GM12878 (cell line): ENCODE measurements around the gene MCEE. TPM values are rescaled to one million over a fixed set of nuclear protein-coding genes. Genes with fewer than 3 reads are reported as not detected.
"Not testable (repeated sequence)": the region's sequence is repeated elsewhere in the genome, so short reads cannot be mapped to it uniquely, and the experiment has no call there.

ENCODE experiments used
- ATAC-seq: fragments of 200-7000 bp; cut with Tn5 transposase; 3 replicates; pipeline ENCODE4 v1.9.1; 2020; ENCODE audit warnings: mild to moderate bottlenecking, moderate library complexity
- BruUV-seq: library from RNA; stranded (reverse); fragments of 400-500 nt; replicated peaks from 2 replicates; lab custom pipeline; 2021; lab: Mats Ljungman, UMichigan
- CTCF ChIA-PET: fragments of 300-600 bp; sonication (Branson Sonifier 250); formaldehyde crosslinking; extraction: SDS; loops from one replicate; lab custom pipeline; 2021; ENCODE audit warnings: inconsistent platforms; lab: Yijun Ruan, JAX
- POLR2A ChIA-PET: fragments of 350-600 bp; formaldehyde crosslinking; extraction: SDS; loops from one replicate; lab custom pipeline; 2021; ENCODE audit warnings: inconsistent platforms; lab: Charles Lee
- RAD21 ChIA-PET: fragments of 300-600 bp; sonication (Branson Sonifier 250); formaldehyde crosslinking; loops from one replicate; lab custom pipeline; 2023; ENCODE audit warnings: antibody characterized with exemption; ENCODE audit not compliant: unreplicated experiment; lab: Charles Lee
- SMC1A ChIA-PET: fragments of 300-600 bp; sonication (Branson Sonifier 250); formaldehyde crosslinking; loops from one replicate; lab custom pipeline; 2023; ENCODE audit not compliant: unreplicated experiment, uncharacterized antibody; lab: Charles Lee
- DNase-seq: peaks from one replicate; pipeline ENCODE4 v3.0.0-alpha.2; 2011; ENCODE audit warnings: low read depth, low spot score
- FAIRE-seq: peaks from 3 replicates; lab custom pipeline; 2011; peaks lifted over from hg19 to GRCh38; lab: Jason Lieb, UNC
- H2AFZ ChIP-seq: 2 replicates; pipeline ENCODE4 v1.6.0; 2011; ENCODE audit warnings: low read depth, low read length, control low read depth; ENCODE audit not compliant: control insufficient read depth
- H3K27ac ChIP-seq: 2 replicates; pipeline ENCODE4 v1.5.1; 2011; ENCODE audit warnings: control low read depth; ENCODE audit not compliant: control insufficient read depth, insufficient read depth
- H3K27me3 ChIP-seq, 2 experiments: replicated peaks in 1 of 2; 2 replicates each; pipeline versions ENCODE4 v1.6.0 to v1.6.1; 2011; ENCODE audit warnings: low read length in 1 of 2; ENCODE audit not compliant: control insufficient read depth in 2 of 2, insufficient read depth in 2 of 2
- H3K36me3 ChIP-seq, 2 experiments: 2 replicates each; pipeline ENCODE4 v1.5.1; 2011; ENCODE audit warnings: low read length in 1 of 2; ENCODE audit not compliant: control insufficient read depth in 2 of 2, insufficient read depth in 2 of 2
- H3K4me1 ChIP-seq: 2 replicates; pipeline ENCODE4 v1.6.1; 2011; ENCODE audit warnings: mild to moderate bottlenecking, low read length, moderate library complexity, mixed read lengths; ENCODE audit not compliant: control insufficient read depth, insufficient read depth
- H3K4me2 ChIP-seq: 2 replicates; pipeline ENCODE4 v1.6.0; 2011; ENCODE audit warnings: control low read depth; ENCODE audit not compliant: control insufficient read depth, insufficient read depth
- H3K4me3 ChIP-seq: fragments of 200-600 bp; sonication (generic); 2 replicates; pipeline ENCODE4 v1.5.1; 2016
- H3K79me2 ChIP-seq: 2 replicates; pipeline ENCODE4 v1.6.0; 2011; ENCODE audit warnings: low read length; ENCODE audit not compliant: control insufficient read depth, insufficient read depth
- H3K9ac ChIP-seq: 2 replicates; pipeline ENCODE4 v1.8.0; 2011; ENCODE audit warnings: low read length, control low read depth, mixed read lengths; ENCODE audit not compliant: control insufficient read depth, insufficient read depth
- H3K9me3 ChIP-seq: replicated peaks from 3 replicates; pipeline ENCODE4 v1.5.1; 2011; ENCODE audit warnings: mild to moderate bottlenecking, low read length; ENCODE audit not compliant: control insufficient read depth, insufficient read depth
- H4K20me1 ChIP-seq: 2 replicates; pipeline ENCODE4 v1.6.0; 2011; ENCODE audit not compliant: control insufficient read depth, insufficient read depth
- EED ChIP-seq: sonication (generic); IDR thresholded peaks from 2 replicates; pipeline ENCODE4 v1.6.1; 2016; ENCODE audit warnings: antibody characterized with exemption, low read depth
- KLF5 ChIP-seq: fragments of 450-650 bp; IDR thresholded peaks from 2 replicates; pipeline ENCODE4 v1.6.1; 2014; ENCODE audit warnings: mild to moderate bottlenecking; ENCODE audit not compliant: partially characterized antibody
- WGBS: methylation state at CpG from one replicate; pipeline ENCODE4 v1.1.6; 2016; ENCODE audit warnings: low lambda C conversion rate; ENCODE audit not compliant: insufficient replicate concordance, insufficient coverage; ENCODE audit errors: missing lambda C conversion rate; 5-methylcytosine and 5-hydroxymethylcytosine counted together
- in situ Hi-C: fragments of 300-500 bp; cut with MboI; formaldehyde crosslinking; loops from 9 replicates; pipeline ENCODE4 v1.14.3; 2018; ENCODE audit warnings: mixed read lengths
- intact Hi-C: fragments of 100-400 bp; cut with micrococcal nuclease; formaldehyde crosslinking; loops from one replicate; pipeline ENCODE4 v1.14.2; 2022; ENCODE audit not compliant: unreplicated experiment
- polyA plus RNA-seq, 11 experiments: library from polyadenylated mRNA; depleted of rRNA in 4 of 11; unstranded in 6 of 11; stranded (reverse) in 5 of 11; fragments of >200 nt; fragmentation: Nextera tagmentation in 4 of 11; fragmentation: Illumina TruSeq in 1 of 11; extraction: Ambion mirVana in 4 of 11; extraction: Trizol in 1 of 11; gene quantifications; 1 replicate in 1 of 11; 2 replicates in 10 of 11; pipeline versions ENCODE4 v1.2.1 to v1.2.3, GENCODE V29; 2011 to 2016; ENCODE audit warnings: inconsistent platforms in 2 of 11, missing spikeins in 2 of 11, low read depth in 1 of 11
- total RNA-seq, 4 experiments: library from RNA; depleted of rRNA in 3 of 4; stranded (reverse); fragments of >200 nt in 3 of 4; fragmentation: Illumina TruSeq in 1 of 4; extraction: Trizol in 1 of 4; gene quantifications; 2 replicates each; pipeline versions ENCODE4 v1.2.1 to v1.2.3, GENCODE V29; 2013 to 2021

Gene MCEE
- total and polyA plus RNA-seq, 10 of the 15 experiments (the other 5 are each of a cell fraction or from before 2014, with no cell fraction given): 17.3 to 63.4 (median 20.9) TPM

- DNase-seq, H3K4me2 ChIP-seq, H3K9me3 ChIP-seq, SMC1A ChIA-PET, H2AFZ ChIP-seq, BruUV-seq, H3K79me2 ChIP-seq, H3K4me3 ChIP-seq, intact Hi-C loops, H4K20me1 ChIP-seq, H3K36me3 ChIP-seq, H3K4me1 ChIP-seq, FAIRE-seq, H3K9ac ChIP-seq, ATAC-seq, H3K27me3 ChIP-seq, in situ Hi-C loops, H3K27ac ChIP-seq: not testable (repeated sequence)
- ChIA-PET POLR2A (interaction anchor here (0.6 kb wide), 1 partner anchor 19 kb away, joined by 3 read pairs; no protein-coding TSS in a partner anchor), RAD21 (interaction anchor here (0.9 kb wide), 1 partner anchor 24 kb away, joined by 3 read pairs; the partner anchor contains the start of gene MPHOSPH10), CTCF (interaction anchor here (0.7 to 1.2 kb wide), 2 partner anchors 24 to 1112 kb away, joined by 3 read pairs; partner anchors contain the start of genes MCEE and MPHOSPH10)
- 87% methylated on average over 6 of the region's 6 CpGs for WGBS
These were observed 23.6 kb downstream of the MCEE start for GRCh38 chr2:71106463-71106862.

GRCh38 chr2:71103809-71104208, 26.2 kb downstream of the MCEE start:
- WGBS: 77% methylated on average over 5 of the region's 5 CpGs

More at GRCh38 chr2:71103809-71104208, 26.2 kb downstream of the MCEE start:
- POLR2A ChIA-PET: no interaction called here
- Histone ChIP-seq H4K20me1 (no peaks in the 10 kb centered on the region), H3K4me3 (no peak overlapping the region), H3K9ac (no peak overlapping the region), H3K36me3 (no peaks in the 10 kb centered on the region), H2AFZ (no peak overlapping the region), H3K4me1 (no peaks in the 10 kb centered on the region), H3K79me2 (no peaks in the 10 kb centered on the region), H3K9me3 (no peaks in the 10 kb centered on the region; the same call in 2 of the 3 replicates), H3K4me2 (no peak overlapping the region), H3K27me3 (no peaks in the 10 kb centered on the region), H3K27ac (no peak overlapping the region)
- TF ChIP-seq KLF5 (no peak), EED (no peak)
- CTCF ChIA-PET: interaction anchor here (0.7 to 5.3 kb wide), 3 partner anchors 23 to 53 kb away, joined by 3 to 58 read pairs (median 4); no protein-coding TSS in a partner anchor
- SMC1A ChIA-PET: interaction anchor here (0.9 kb wide), 1 partner anchor 32 kb away, joined by 3 read pairs; no protein-coding TSS in a partner anchor
- in situ Hi-C loops: no loop called here
- DNase-seq (no peak), ATAC-seq (no peak), FAIRE-seq (no peak)
- RAD21 ChIA-PET: no interaction called here
- no TSS peak for BruUV-seq
- intact Hi-C loops: no loop called here
